LNCAP (cell line): ENCODE results near the gene PIM1.

Source experiments
- CTCF ChIP-seq: fragments of 450-650 bp; IDR thresholded peaks from 2 replicates; pipeline ENCODE4 v1.5.1; 2017; ENCODE audit warnings: mild to moderate bottlenecking

The PIM1 gene

GRCh38 chr6:37210313-37210968 is 40.5 kb downstream of the PIM1 start:
- peak; percentile 81 for TF ChIP-seq CTCF

- TF ChIP-seq CTCF: no peak
These were observed 42.3 kb downstream of the PIM1 start for GRCh38 chr6:37212268-37212667.

- no peak for TF ChIP-seq CTCF
These were observed 48.1 kb downstream of the PIM1 start for GRCh38 chr6:37218061-37218460.

- TF ChIP-seq CTCF: no peak
These were observed 48.6 kb downstream of the PIM1 start for GRCh38 chr6:37218511-37218910.

GRCh38 chr6:37221585-37222124 is 51.7 kb downstream of the PIM1 start:
- no peak for TF ChIP-seq CTCF

GRCh38 chr6:37222125-37222967 is 52.4 kb downstream of the PIM1 start:
- TF ChIP-seq CTCF: no peak

GRCh38 chr6:37222992-37223391 is 53.0 kb downstream of the PIM1 start:
- TF ChIP-seq CTCF: no peak
